ENCODE measurements around the gene MRPL24.

Gene MRPL24

DNA sequence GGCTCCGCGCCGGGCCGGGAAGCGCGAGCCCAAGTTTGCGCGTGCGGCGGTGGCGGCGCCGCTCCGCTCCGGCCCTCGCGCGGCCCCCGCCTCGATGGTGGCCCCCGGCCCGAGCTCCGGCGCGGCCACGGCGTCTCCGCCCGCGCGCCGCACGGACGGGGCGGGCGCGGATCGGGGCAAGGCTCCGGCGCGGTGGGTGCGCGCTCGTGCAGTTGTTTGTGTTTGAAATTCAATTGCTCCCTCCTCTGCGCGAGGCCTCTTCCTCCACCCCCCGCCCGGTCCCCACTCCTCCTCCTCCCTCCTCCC lies 10.5 kb upstream of the MRPL24 start, which contains the start of gene HDGF:
Gene HDGF, minus strand, starts transcription at position 225 of the 306 bp plus-strand sequence. CDS start 246 bp downstream, outside the sequence.
- Histone ChIP-seq H3K27ac (replicated peaks) (peak within 1 kb of the TSS; percentile 99), H3K4me3 (replicated peaks; ENCODE audit: insufficient read depth, low read length) (peak within 1 kb of the TSS; percentile 75), H3K27me3 (ENCODE audit: insufficient read depth, poor library complexity, severe bottlenecking) (no peaks in the 10 kb centered on the region)
- no peak for DNase-seq (ENCODE audit: low read depth in 1 of 2, low spot score in 1 of 2)
- TF ChIP-seq SPI1 (IDR thresholded peaks at IDR 0.05; ENCODE audit: borderline replicate concordance, low read depth) = no peak
- TF ChIP-seq GABPA (IDR thresholded peaks at IDR 0.05; ENCODE audit: low read depth) = no peak
- TF ChIP-seq, protein P1, sequence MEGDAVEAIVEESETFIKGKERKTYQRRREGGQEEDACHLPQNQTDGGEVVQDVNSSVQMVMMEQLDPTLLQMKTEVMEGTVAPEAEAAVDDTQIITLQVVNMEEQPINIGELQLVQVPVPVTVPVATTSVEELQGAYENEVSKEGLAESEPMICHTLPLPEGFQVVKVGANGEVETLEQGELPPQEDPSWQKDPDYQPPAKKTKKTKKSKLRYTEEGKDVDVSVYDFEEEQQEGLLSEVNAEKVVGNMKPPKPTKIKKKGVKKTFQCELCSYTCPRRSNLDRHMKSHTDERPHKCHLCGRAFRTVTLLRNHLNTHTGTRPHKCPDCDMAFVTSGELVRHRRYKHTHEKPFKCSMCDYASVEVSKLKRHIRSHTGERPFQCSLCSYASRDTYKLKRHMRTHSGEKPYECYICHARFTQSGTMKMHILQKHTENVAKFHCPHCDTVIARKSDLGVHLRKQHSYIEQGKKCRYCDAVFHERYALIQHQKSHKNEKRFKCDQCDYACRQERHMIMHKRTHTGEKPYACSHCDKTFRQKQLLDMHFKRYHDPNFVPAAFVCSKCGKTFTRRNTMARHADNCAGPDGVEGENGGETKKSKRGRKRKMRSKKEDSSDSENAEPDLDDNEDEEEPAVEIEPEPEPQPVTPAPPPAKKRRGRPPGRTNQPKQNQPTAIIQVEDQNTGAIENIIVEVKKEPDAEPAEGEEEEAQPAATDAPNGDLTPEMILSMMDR (IDR thresholded peaks at IDR 0.05; ENCODE audit: insufficient read depth, low read length) = no peak
- TF ChIP-seq, protein P2, sequence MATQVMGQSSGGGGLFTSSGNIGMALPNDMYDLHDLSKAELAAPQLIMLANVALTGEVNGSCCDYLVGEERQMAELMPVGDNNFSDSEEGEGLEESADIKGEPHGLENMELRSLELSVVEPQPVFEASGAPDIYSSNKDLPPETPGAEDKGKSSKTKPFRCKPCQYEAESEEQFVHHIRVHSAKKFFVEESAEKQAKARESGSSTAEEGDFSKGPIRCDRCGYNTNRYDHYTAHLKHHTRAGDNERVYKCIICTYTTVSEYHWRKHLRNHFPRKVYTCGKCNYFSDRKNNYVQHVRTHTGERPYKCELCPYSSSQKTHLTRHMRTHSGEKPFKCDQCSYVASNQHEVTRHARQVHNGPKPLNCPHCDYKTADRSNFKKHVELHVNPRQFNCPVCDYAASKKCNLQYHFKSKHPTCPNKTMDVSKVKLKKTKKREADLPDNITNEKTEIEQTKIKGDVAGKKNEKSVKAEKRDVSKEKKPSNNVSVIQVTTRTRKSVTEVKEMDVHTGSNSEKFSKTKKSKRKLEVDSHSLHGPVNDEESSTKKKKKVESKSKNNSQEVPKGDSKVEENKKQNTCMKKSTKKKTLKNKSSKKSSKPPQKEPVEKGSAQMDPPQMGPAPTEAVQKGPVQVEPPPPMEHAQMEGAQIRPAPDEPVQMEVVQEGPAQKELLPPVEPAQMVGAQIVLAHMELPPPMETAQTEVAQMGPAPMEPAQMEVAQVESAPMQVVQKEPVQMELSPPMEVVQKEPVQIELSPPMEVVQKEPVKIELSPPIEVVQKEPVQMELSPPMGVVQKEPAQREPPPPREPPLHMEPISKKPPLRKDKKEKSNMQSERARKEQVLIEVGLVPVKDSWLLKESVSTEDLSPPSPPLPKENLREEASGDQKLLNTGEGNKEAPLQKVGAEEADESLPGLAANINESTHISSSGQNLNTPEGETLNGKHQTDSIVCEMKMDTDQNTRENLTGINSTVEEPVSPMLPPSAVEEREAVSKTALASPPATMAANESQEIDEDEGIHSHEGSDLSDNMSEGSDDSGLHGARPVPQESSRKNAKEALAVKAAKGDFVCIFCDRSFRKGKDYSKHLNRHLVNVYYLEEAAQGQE (IDR thresholded peaks at IDR 0.05; ENCODE audit: insufficient replicate concordance, low read depth) = no peak
- no peak for TF ChIP-seq POLR2AphosphoS5 (IDR thresholded peaks at IDR 0.05; ENCODE audit: low read depth)

DNA sequence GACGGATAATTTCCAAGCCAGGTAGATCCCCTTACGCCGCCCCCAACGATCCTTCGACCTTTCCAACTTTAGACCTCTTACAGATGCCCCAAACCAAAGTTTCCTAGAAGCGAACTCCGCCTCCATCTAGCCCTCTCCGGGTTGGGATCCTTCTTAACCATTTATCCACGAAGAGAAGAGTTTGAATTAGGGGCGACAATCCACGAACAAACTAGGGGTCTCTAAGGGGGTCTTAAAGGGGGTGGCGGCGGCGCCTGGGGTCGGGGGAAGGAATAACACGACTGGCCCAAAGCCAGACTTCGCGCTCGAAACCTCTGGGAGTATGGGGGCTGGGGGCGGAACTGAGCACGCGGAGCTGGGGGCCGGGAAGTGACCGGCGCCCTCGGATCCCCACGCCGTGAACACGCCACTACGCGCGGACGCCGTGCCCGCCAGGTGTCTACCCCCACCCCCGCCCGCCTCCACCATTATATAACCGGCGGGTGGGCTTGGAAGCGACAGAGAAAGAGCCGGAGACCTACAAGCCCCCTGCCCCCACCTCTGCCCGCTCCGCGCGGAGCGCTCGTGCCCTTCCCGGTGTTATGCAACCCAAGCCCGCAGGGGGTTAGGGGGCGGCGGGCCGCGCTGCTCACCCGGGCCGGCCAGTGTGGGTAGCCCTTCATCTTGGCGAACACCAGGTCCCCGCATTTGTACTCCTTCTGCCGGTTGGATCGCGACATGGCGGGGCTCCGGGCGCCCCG lies 10.0 kb upstream of the MRPL24 start:
- peak in 1 of 2 experiments; percentile 67 for DNase-seq (ENCODE audit: low read depth in 1 of 2, low spot score in 1 of 2)
- Histone ChIP-seq H3K27ac (replicated peaks) (peak overlapping the region; percentile 99), H3K4me3 (replicated peaks; ENCODE audit: insufficient read depth, low read length) (peak overlapping the region; percentile 75), H3K27me3 (ENCODE audit: insufficient read depth, poor library complexity, severe bottlenecking) (no peaks in the 10 kb centered on the region)
- TF ChIP-seq, protein P1 (IDR thresholded peaks at IDR 0.05; ENCODE audit: insufficient read depth, low read length) = no peak
- no peak for TF ChIP-seq GABPA (IDR thresholded peaks at IDR 0.05; ENCODE audit: low read depth)
- no peak for TF ChIP-seq SPI1 (IDR thresholded peaks at IDR 0.05; ENCODE audit: borderline replicate concordance, low read depth)
- no peak for TF ChIP-seq POLR2AphosphoS5 (IDR thresholded peaks at IDR 0.05; ENCODE audit: low read depth)
- TF ChIP-seq, protein P2 (IDR thresholded peaks at IDR 0.05; ENCODE audit: insufficient replicate concordance, low read depth) = no peak

DNA sequence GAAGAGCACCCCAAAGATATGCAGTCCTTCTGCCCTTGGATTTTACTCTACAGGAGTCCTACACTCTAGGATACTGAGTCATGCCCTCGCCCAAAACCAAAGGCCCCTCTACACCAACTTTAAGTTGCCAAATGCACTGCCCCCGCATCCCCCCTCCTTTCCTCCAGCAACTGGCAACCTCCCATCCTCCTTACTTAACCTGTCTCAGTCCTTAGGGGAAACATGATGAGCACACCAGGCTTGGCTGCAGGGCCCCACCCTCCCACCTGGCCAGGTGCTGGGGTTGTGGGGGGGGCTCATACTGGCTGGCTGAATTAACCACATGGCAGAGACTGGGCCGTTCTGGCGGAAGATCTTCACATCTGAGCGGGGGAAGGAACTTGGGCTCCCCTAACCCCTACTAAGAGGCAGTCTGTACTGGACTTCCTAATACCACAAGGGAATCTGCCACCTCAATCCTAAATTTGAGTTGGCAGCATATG lies 9.3 kb upstream of the MRPL24 start:
- TF ChIP-seq GABPA (IDR thresholded peaks at IDR 0.05; ENCODE audit: low read depth) (no peak), SPI1 (IDR thresholded peaks at IDR 0.05; ENCODE audit: borderline replicate concordance, low read depth) (0 out of 2 replicates have a peak, but pooled peaks have one; percentile 17)
- TF ChIP-seq, protein P1 (IDR thresholded peaks at IDR 0.05; ENCODE audit: insufficient read depth, low read length) = no peak
- Histone ChIP-seq H3K27me3 (ENCODE audit: insufficient read depth, poor library complexity, severe bottlenecking) (no peaks in the 10 kb centered on the region), H3K4me3 (replicated peaks; ENCODE audit: insufficient read depth, low read length) (peak overlapping the region; percentile 75), H3K27ac (replicated peaks) (peak overlapping the region; percentile 99)
- peak; percentile 67 to 78 for DNase-seq (ENCODE audit: low read depth in 1 of 2, low spot score in 1 of 2)

Measured in HL-60 (cell line).